HEK293T (cell line): Measurements from ENCODE around the gene HYDIN.

ENCODE experiments used
- CTCF ChIA-PET: fragments of 350-600 bp; formaldehyde crosslinking; extraction: SDS; loops from one replicate; lab custom pipeline; 2021; ENCODE audit warnings: antibody characterized with exemption, inconsistent platforms; lab: Yijun Ruan, JAX
- POLR2A ChIA-PET: fragments of 350-600 bp; formaldehyde crosslinking; extraction: SDS; loops from one replicate; lab custom pipeline; 2020; ENCODE audit warnings: antibody characterized with exemption, inconsistent platforms; lab: Yijun Ruan, JAX
- DNase-seq: peaks from one replicate; pipeline ENCODE4 v3.0.0; 2012; ENCODE audit warnings: mixed read lengths; ENCODE audit errors: extremely low spot score
- ARNT ChIP-seq: fragments of 450-650 bp; IDR thresholded peaks from 2 replicates; pipeline ENCODE4 v1.6.1; 2017; ENCODE audit warnings: mild to moderate bottlenecking
- BHLHE40 ChIP-seq: fragments of 450-650 bp; IDR thresholded peaks from 2 replicates; pipeline ENCODE4 v1.6.1; 2016; ENCODE audit warnings: mild to moderate bottlenecking, moderate library complexity, borderline replicate concordance
- CTBP1 ChIP-seq: fragments of 450-650 bp; IDR thresholded peaks from 2 replicates; pipeline ENCODE4 v1.6.1; 2016; ENCODE audit warnings: borderline replicate concordance
- ELF4 ChIP-seq: fragments of 450-650 bp; IDR thresholded peaks from 2 replicates; pipeline ENCODE4 v1.6.1; 2017; ENCODE audit warnings: antibody characterized with exemption
- FOXA1 ChIP-seq: fragments of 450-650 bp; IDR thresholded peaks from 2 replicates; pipeline ENCODE4 v1.6.1; 2016; ENCODE audit warnings: mild to moderate bottlenecking
- FOXK2 ChIP-seq: fragments of 450-650 bp; IDR thresholded peaks from 2 replicates; pipeline ENCODE4 v1.6.1; 2016; ENCODE audit warnings: mild to moderate bottlenecking
- FOXM1 ChIP-seq: fragments of 450-650 bp; IDR thresholded peaks from 2 replicates; pipeline ENCODE4 v1.6.1; 2017; ENCODE audit warnings: mild to moderate bottlenecking, borderline replicate concordance
- HDGF ChIP-seq: fragments of 450-650 bp; IDR thresholded peaks from 2 replicates; pipeline ENCODE4 v1.6.1; 2017; ENCODE audit warnings: antibody characterized with exemption, borderline replicate concordance
- L3MBTL2 ChIP-seq: fragments of 450-650 bp; conservative IDR thresholded peaks from 2 replicates; pipeline ENCODE4 v1.6.1; 2016; ENCODE audit warnings: mild to moderate bottlenecking
- LEF1 ChIP-seq: fragments of 450-650 bp; IDR thresholded peaks from 2 replicates; pipeline ENCODE4 v1.6.1; 2017; ENCODE audit warnings: mild to moderate bottlenecking, borderline replicate concordance
- NFRKB ChIP-seq: fragments of 450-650 bp; IDR thresholded peaks from 2 replicates; pipeline ENCODE4 v1.6.1; 2016; ENCODE audit warnings: mild to moderate bottlenecking, moderate library complexity
- PKNOX1 ChIP-seq: fragments of 450-650 bp; IDR thresholded peaks from 2 replicates; pipeline ENCODE4 v1.6.1; 2016
- SP1 ChIP-seq: fragments of 450-650 bp; IDR thresholded peaks from 2 replicates; pipeline ENCODE4 v1.6.1; 2017
- SUZ12 ChIP-seq: fragments of 450-650 bp; IDR thresholded peaks from 2 replicates; pipeline ENCODE4 v1.6.1; 2016; ENCODE audit warnings: mild to moderate bottlenecking
- TARDBP ChIP-seq: fragments of 450-650 bp; IDR thresholded peaks from 2 replicates; pipeline ENCODE4 v1.6.1; 2016
- ZNF384 ChIP-seq: fragments of 450-650 bp; IDR thresholded peaks from 2 replicates; pipeline ENCODE4 v1.6.1; 2016

Gene HYDIN

GRCh38 chr16:70772493-70772892 lies 458.0 kb downstream of the HYDIN start:
- ChIA-PET CTCF (interaction anchor here (1.4 kb wide), 1 partner anchor 14 kb away, joined by 4 read pairs; no protein-coding TSS in a partner anchor), POLR2A (no interaction called here)
- no peak for TF ChIP-seq CTBP1
- DNase-seq, result no peak

GRCh38 chr16:70770626-70771552 lies 459.6 kb downstream of the HYDIN start:
- DNase-seq, result peak; percentile 67
- ChIA-PET POLR2A (no interaction called here), CTCF (interaction anchor here (0.7 to 1.8 kb wide), 11 partner anchors 9 to 1205 kb away, joined by 3 to 13 read pairs (median 4); partner anchors contain the start of gene NFAT5)
- peak; percentile 90 for TF ChIP-seq PKNOX1
- no peak for TF ChIP-seq CTBP1

- CTCF ChIA-PET, result interaction anchor here (0.7 to 1.8 kb wide), 3 partner anchors 10 to 14 kb away, joined by 3 to 13 read pairs (median 4); no protein-coding TSS in a partner anchor
- POLR2A ChIA-PET, result no interaction called here
- no peak for DNase-seq
- no peak for TF ChIP-seq SP1
- TF ChIP-seq ARNT, result no peak
- TF ChIP-seq L3MBTL2, result no peak
- TF ChIP-seq LEF1, result no peak
- no peak for TF ChIP-seq SUZ12
- TF ChIP-seq HDGF, result no peak
- no peak for TF ChIP-seq NFRKB
- no peak for TF ChIP-seq FOXA1
- TF ChIP-seq ZNF384, result no peak
- no peak for TF ChIP-seq TARDBP
- TF ChIP-seq FOXM1, result no peak
- TF ChIP-seq ELF4, result no peak
- TF ChIP-seq BHLHE40, result no peak
- TF ChIP-seq FOXK2, result no peak
- no peak for TF ChIP-seq PKNOX1
Measured at GRCh38 chr16:70770291-70770625, 460.3 kb downstream of the HYDIN start.

GRCh38 chr16:70769761-70770160 lies 460.8 kb downstream of the HYDIN start:
- no peak for DNase-seq
- POLR2A ChIA-PET, result no interaction called here
- TF ChIP-seq FOXK2 (no peak), FOXA1 (no peak), TARDBP (no peak), SUZ12 (no peak), SP1 (no peak), BHLHE40 (no peak), PKNOX1 (no peak)
- CTCF ChIA-PET, result interaction anchor here (0.7 to 1.7 kb wide), 2 partner anchors 14 kb away, joined by 3 to 4 read pairs; no protein-coding TSS in a partner anchor

GRCh38 chr16:70769131-70769530 lies 461.4 kb downstream of the HYDIN start:
- no peak for DNase-seq
- CTCF ChIA-PET, result interaction anchor here (0.7 kb wide), 1 partner anchor 31 kb away, joined by 3 read pairs; no protein-coding TSS in a partner anchor
- POLR2A ChIA-PET, result no interaction called here
- TF ChIP-seq BHLHE40 (no peak), ELF4 (no peak), SUZ12 (no peak), HDGF (no peak), ARNT (no peak), PKNOX1 (no peak), ZNF384 (no peak), FOXK2 (no peak), SP1 (no peak), FOXA1 (no peak), FOXM1 (no peak), LEF1 (no peak), TARDBP (no peak), CTBP1 (no peak), NFRKB (no peak)

GRCh38 chr16:70768203-70768580 lies 462.3 kb downstream of the HYDIN start:
- DNase-seq, result no peak
- TF ChIP-seq ZNF384, result no peak
- no peak for TF ChIP-seq ELF4
- TF ChIP-seq FOXM1, result no peak
- no peak for TF ChIP-seq TARDBP
- no peak for TF ChIP-seq SUZ12
- CTCF ChIA-PET, result interaction anchor here (0.6 kb wide), 1 partner anchor 11 kb away, joined by 4 read pairs; no protein-coding TSS in a partner anchor
- POLR2A ChIA-PET, result no interaction called here
